Spleen (tissue), 7 donors: ENCODE results near the gene RXRB.

Experiments used
- POLR2A ChIP-seq, 3 donors: fragments of 450-650 bp; IDR thresholded peaks; one replicate each; pipeline ENCODE4 v1.5.1; 2017; ENCODE audit warnings: antibody characterized with exemption in 3 of 3, mild to moderate bottlenecking in 1 of 3
- POLR2AphosphoS5 ChIP-seq, 3 donors: sonication (generic); formaldehyde crosslinking; IDR thresholded peaks; one replicate each; pipeline ENCODE4 v1.5.1; 2017; ENCODE audit warnings: antibody characterized with exemption in 3 of 3
- TF ChIP-seq, protein P1 (sequence below), 11 experiments: fragments of 200-600 bp in 7 of 11; fragments of 450-650 bp in 4 of 11; sonication (generic) in 4 of 11; IDR thresholded peaks in 8 of 11; conservative IDR thresholded peaks in 3 of 11; 1 replicate in 7 of 11; 2 replicates in 4 of 11; pipeline versions ENCODE4 v1.4.0 to v1.8.0; 2016 to 2021; ENCODE audit warnings: antibody characterized with exemption in 11 of 11, inconsistent platforms in 4 of 11, mild to moderate bottlenecking in 1 of 11
- donor health status: DM: no; HTN: no; CAD: no; lungs with moderate emphysema.
- donor health status: DM: no; HTN: no; CAD: no.
- donor health status: DM: no; HTN: no; CAD: no.

- TF ChIP-seq, protein P1, sequence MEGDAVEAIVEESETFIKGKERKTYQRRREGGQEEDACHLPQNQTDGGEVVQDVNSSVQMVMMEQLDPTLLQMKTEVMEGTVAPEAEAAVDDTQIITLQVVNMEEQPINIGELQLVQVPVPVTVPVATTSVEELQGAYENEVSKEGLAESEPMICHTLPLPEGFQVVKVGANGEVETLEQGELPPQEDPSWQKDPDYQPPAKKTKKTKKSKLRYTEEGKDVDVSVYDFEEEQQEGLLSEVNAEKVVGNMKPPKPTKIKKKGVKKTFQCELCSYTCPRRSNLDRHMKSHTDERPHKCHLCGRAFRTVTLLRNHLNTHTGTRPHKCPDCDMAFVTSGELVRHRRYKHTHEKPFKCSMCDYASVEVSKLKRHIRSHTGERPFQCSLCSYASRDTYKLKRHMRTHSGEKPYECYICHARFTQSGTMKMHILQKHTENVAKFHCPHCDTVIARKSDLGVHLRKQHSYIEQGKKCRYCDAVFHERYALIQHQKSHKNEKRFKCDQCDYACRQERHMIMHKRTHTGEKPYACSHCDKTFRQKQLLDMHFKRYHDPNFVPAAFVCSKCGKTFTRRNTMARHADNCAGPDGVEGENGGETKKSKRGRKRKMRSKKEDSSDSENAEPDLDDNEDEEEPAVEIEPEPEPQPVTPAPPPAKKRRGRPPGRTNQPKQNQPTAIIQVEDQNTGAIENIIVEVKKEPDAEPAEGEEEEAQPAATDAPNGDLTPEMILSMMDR (IDR thresholded peaks at IDR 0.05 in 8 of 11, conservative IDR thresholded peaks at IDR 0.05 in 3 of 11) = peak in 3 of 11 experiments; percentile 28 to 41 (median 28)
- TF ChIP-seq POLR2A (IDR thresholded peaks at IDR 0.05) = peak; percentile 72 to 94 (median 93)
- peak; percentile 99 to 100 (median 100) for TF ChIP-seq POLR2AphosphoS5 (IDR thresholded peaks at IDR 0.05)
Measured at GRCh38 chr6:33208091-33208967, 7.9 kb upstream of the RXRB start, which contains the start of gene RING1.
